IMR-90 (cell line): ENCODE measurements around the gene CAMTA1. TPM values are rescaled to one million over a fixed set of nuclear protein-coding genes. Genes with fewer than 3 reads are reported as not detected.

Source experiments
- ATAC-seq: fragments of 200-7000 bp; cut with Tn5 transposase; 2 replicates; pipeline ENCODE4 v1.9.1; 2020; ENCODE audit warnings: low read depth, mild to moderate bottlenecking, moderate library complexity
- BruUV-seq: library from RNA; stranded (reverse); fragments of 400-500 nt; replicated peaks from 2 replicates; lab custom pipeline; 2021; lab: Mats Ljungman, UMichigan
- CTCF ChIA-PET: fragments of 300-600 bp; formaldehyde crosslinking; extraction: SDS; loops from one replicate; lab custom pipeline; 2021; ENCODE audit warnings: antibody characterized with exemption; lab: Yijun Ruan, JAX
- POLR2A ChIA-PET: fragments of 300-600 bp; sonication (Branson Sonifier 250); formaldehyde crosslinking; loops from one replicate; lab custom pipeline; 2022; ENCODE audit warnings: antibody characterized with exemption; ENCODE audit not compliant: unreplicated experiment; lab: Charles Lee
- DNase-seq: peaks from one replicate; pipeline ENCODE4 v3.0.0; 2013
- H2AFZ ChIP-seq: replicated peaks from 2 replicates; pipeline ENCODE3; 2013; ENCODE audit warnings: low read length, mild to moderate bottlenecking; ENCODE audit not compliant: poor library complexity
- H2AK5ac ChIP-seq: 2 replicates; pipeline ENCODE4 v1.6.1; 2013; ENCODE audit warnings: low read depth, low read length, inconsistent platforms
- H2AK9ac ChIP-seq: replicated peaks from 2 replicates; pipeline ENCODE3; 2013; ENCODE audit warnings: mild to moderate bottlenecking, low read depth, low read length, moderate library complexity; ENCODE audit not compliant: poor library complexity
- H2BK120ac ChIP-seq: 2 replicates; pipeline ENCODE4 v1.6.1; 2013; ENCODE audit warnings: low read depth, low read length, inconsistent platforms
- H2BK15ac ChIP-seq: 3 replicates; pipeline ENCODE4 v1.6.1; 2013; ENCODE audit warnings: low read depth, low read length, inconsistent platforms
- H2BK20ac ChIP-seq: 2 replicates; pipeline ENCODE4 v1.6.1; 2013; ENCODE audit warnings: low read depth, mild to moderate bottlenecking, inconsistent platforms, low read length, moderate library complexity
- H2BK5ac ChIP-seq: 2 replicates; pipeline ENCODE4 v1.6.1; 2013; ENCODE audit warnings: mild to moderate bottlenecking, low read depth, low read length, inconsistent platforms; ENCODE audit not compliant: poor library complexity, severe bottlenecking
- H3K14ac ChIP-seq: replicated peaks from 2 replicates; pipeline ENCODE4 v1.6.1; 2013; ENCODE audit warnings: low read depth, low read length, inconsistent platforms
- H3K18ac ChIP-seq: 2 replicates; pipeline ENCODE4 v1.6.1; 2013; ENCODE audit warnings: low read depth, low read length, control low read depth
- H3K23ac ChIP-seq: 2 replicates; pipeline ENCODE4 v1.6.1; 2013; ENCODE audit warnings: low read depth, low read length, inconsistent platforms
- H3K27ac ChIP-seq: 2 replicates; pipeline ENCODE4 v1.5.1; 2013; ENCODE audit warnings: mild to moderate bottlenecking, control low read depth, low read length; ENCODE audit not compliant: insufficient read depth
- H3K27me3 ChIP-seq: 2 replicates; pipeline ENCODE4 v1.6.1; 2013; ENCODE audit warnings: low read length; ENCODE audit not compliant: control insufficient read depth, insufficient read depth
- H3K36me3 ChIP-seq: 2 replicates; pipeline ENCODE4 v1.6.1; 2013; ENCODE audit warnings: low read length, mixed read lengths; ENCODE audit not compliant: control insufficient read depth, insufficient read depth
- H3K4ac ChIP-seq: 2 replicates; pipeline ENCODE4 v1.6.1; 2013; ENCODE audit warnings: low read depth, low read length, inconsistent platforms
- H3K4me1 ChIP-seq: 2 replicates; pipeline ENCODE4 v1.6.1; 2013; ENCODE audit warnings: low read length, mixed read lengths; ENCODE audit not compliant: control insufficient read depth, insufficient read depth
- H3K4me2 ChIP-seq: 2 replicates; pipeline ENCODE4 v1.6.1; 2013; ENCODE audit warnings: low read depth, mild to moderate bottlenecking, control low read depth, low read length, moderate library complexity
- H3K4me3 ChIP-seq: 2 replicates; pipeline ENCODE4 v1.5.1; 2013; ENCODE audit warnings: low read depth, mild to moderate bottlenecking, control low read depth, low read length, moderate library complexity; ENCODE audit not compliant: insufficient read depth
- H3K56ac ChIP-seq: 2 replicates; pipeline ENCODE4 v1.6.1; 2013; ENCODE audit warnings: low read length, inconsistent platforms; ENCODE audit not compliant: insufficient read depth; ENCODE audit errors: extremely low read depth
- H3K79me1 ChIP-seq, 2 experiments: 2 replicates each; pipeline ENCODE4 v1.6.1; 2013; ENCODE audit warnings: low read length in 2 of 2, inconsistent platforms in 1 of 2, low read depth in 1 of 2
- H3K9ac ChIP-seq: 2 replicates; pipeline ENCODE4 v1.6.1; 2013; ENCODE audit warnings: low read depth, low read length, control low read depth
- H3K9me1 ChIP-seq: 2 replicates; pipeline ENCODE4 v1.6.1; 2013; ENCODE audit warnings: low read length, inconsistent platforms; ENCODE audit not compliant: insufficient read depth
- H3K9me3 ChIP-seq: 2 replicates; pipeline ENCODE4 v1.6.1; 2013; ENCODE audit warnings: low read length; ENCODE audit not compliant: control insufficient read depth, insufficient read depth
- H4K20me1 ChIP-seq: 2 replicates; pipeline ENCODE4 v1.6.1; 2013; ENCODE audit warnings: low read length, inconsistent platforms; ENCODE audit not compliant: insufficient read depth
- H4K5ac ChIP-seq: 2 replicates; pipeline ENCODE4 v1.6.1; 2013; ENCODE audit warnings: mild to moderate bottlenecking, low read depth, low read length, control low read depth
- H4K8ac ChIP-seq, 2 experiments: 2 replicates each; pipeline ENCODE4 v1.6.1; 2013; ENCODE audit warnings: low read depth in 2 of 2, low read length in 2 of 2, control low read depth in 1 of 2, inconsistent platforms in 1 of 2
- H4K91ac ChIP-seq: 2 replicates; pipeline ENCODE4 v1.6.1; 2013; ENCODE audit warnings: low read depth, low read length, inconsistent platforms; ENCODE audit not compliant: insufficient read depth
- BHLHE40 ChIP-seq: fragments of 150-350 bp; IDR thresholded peaks from 2 replicates; pipeline ENCODE4 v1.6.1; 2016; ENCODE audit warnings: mild to moderate bottlenecking, low read depth, low read length
- CEBPB ChIP-seq: IDR thresholded peaks from 2 replicates; pipeline ENCODE4 v1.6.1; 2012; ENCODE audit warnings: low read depth, low read length, improper control_type of control experiment
- FOS ChIP-seq: fragments of 150-350 bp; IDR thresholded peaks from 2 replicates; pipeline ENCODE4 v1.6.1; 2016; ENCODE audit warnings: low read depth, low read length
- MAFK ChIP-seq: IDR thresholded peaks from 2 replicates; pipeline ENCODE4 v1.6.1; 2012; ENCODE audit warnings: low read depth, low read length, improper control_type of control experiment
- MAZ ChIP-seq: IDR thresholded peaks from 2 replicates; pipeline ENCODE4 v1.6.1; 2012; ENCODE audit warnings: low read depth, mild to moderate bottlenecking, low read length, improper control_type of control experiment, moderate library complexity, borderline replicate concordance
- MXI1 ChIP-seq: IDR thresholded peaks from 2 replicates; pipeline ENCODE4 v1.6.1; 2012; ENCODE audit warnings: low read depth, mild to moderate bottlenecking, low read length, moderate library complexity, borderline replicate concordance
- NFE2L2 ChIP-seq: fragments of 150-350 bp; IDR thresholded peaks from 2 replicates; pipeline ENCODE4 v1.6.1; 2016; ENCODE audit warnings: low read depth, mild to moderate bottlenecking, low read length
- POLR2A ChIP-seq: IDR thresholded peaks from 2 replicates; pipeline ENCODE4 v1.6.1; 2012; ENCODE audit warnings: mild to moderate bottlenecking, low read depth, low read length
- SMC3 ChIP-seq: fragments of 150-350 bp; IDR thresholded peaks from 2 replicates; pipeline ENCODE4 v1.6.1; 2016; ENCODE audit warnings: low read depth, mild to moderate bottlenecking, antibody characterized with exemption, low read length, moderate library complexity
- WGBS, 2 experiments: methylation state at CpG; one replicate each; pipeline versions ENCODE4 v1.1.5 to v1.1.7; 2013; ENCODE audit warnings: missing lambda C conversion rate in 2 of 2; ENCODE audit not compliant: insufficient read length in 1 of 2; ENCODE audit errors: extremely low coverage in 2 of 2; 5-methylcytosine and 5-hydroxymethylcytosine counted together
- dilution Hi-C: fragments of 300-500 bp; cut with HindIII; formaldehyde crosslinking; loops from one replicate; pipeline ENCODE4 v1.14.3; 2018; ENCODE audit warnings: low sequenced_read_pairs; ENCODE audit not compliant: unreplicated experiment
- in situ Hi-C: fragments of 300-500 bp; cut with MboI; formaldehyde crosslinking; loops from 3 replicates; pipeline ENCODE4 v1.14.3; 2019; ENCODE audit warnings: low sequenced_read_pairs, inconsistent platforms, mixed read lengths
- intact Hi-C: fragments of 100-400 bp; cut with micrococcal nuclease; formaldehyde crosslinking; loops from 2 replicates; pipeline ENCODE4 v1.10.0; 2022
- polyA plus RNA-seq, 3 experiments: library from polyadenylated mRNA; depleted of rRNA; stranded (reverse); fragments of >200 nt; gene quantifications; 2 replicates each; pipeline ENCODE4 v1.2.3, GENCODE V29; 2012; ENCODE audit warnings: low replicate concordance in 1 of 3
- total RNA-seq: library from RNA; depleted of rRNA; stranded (reverse); fragments of >200 nt; gene quantifications from 2 replicates; pipeline ENCODE4 v1.2.3, GENCODE V29; 2012
- TF ChIP-seq, protein P1 (sequence below): conservative IDR thresholded peaks from 2 replicates; pipeline ENCODE4 v1.5.1; 2012; ENCODE audit warnings: mild to moderate bottlenecking, low read depth, low read length, improper control_type of control experiment
- TF ChIP-seq, protein P2 (sequence below): fragments of 150-350 bp; IDR thresholded peaks from 2 replicates; pipeline ENCODE4 v1.6.1; 2017; ENCODE audit warnings: mild to moderate bottlenecking, antibody characterized with exemption, low read length, low read depth
- TF ChIP-seq, protein P3 (sequence below): fragments of 150-350 bp; IDR thresholded peaks from 2 replicates; pipeline ENCODE4 v1.6.1; 2016; ENCODE audit warnings: low read depth, mild to moderate bottlenecking, low read length, moderate library complexity, borderline replicate concordance

CAMTA1 gene
- total and polyA plus RNA-seq, 2 of the 4 experiments (the other 2 are of a cell fraction): 35.5 to 74.3 TPM

DNA sequence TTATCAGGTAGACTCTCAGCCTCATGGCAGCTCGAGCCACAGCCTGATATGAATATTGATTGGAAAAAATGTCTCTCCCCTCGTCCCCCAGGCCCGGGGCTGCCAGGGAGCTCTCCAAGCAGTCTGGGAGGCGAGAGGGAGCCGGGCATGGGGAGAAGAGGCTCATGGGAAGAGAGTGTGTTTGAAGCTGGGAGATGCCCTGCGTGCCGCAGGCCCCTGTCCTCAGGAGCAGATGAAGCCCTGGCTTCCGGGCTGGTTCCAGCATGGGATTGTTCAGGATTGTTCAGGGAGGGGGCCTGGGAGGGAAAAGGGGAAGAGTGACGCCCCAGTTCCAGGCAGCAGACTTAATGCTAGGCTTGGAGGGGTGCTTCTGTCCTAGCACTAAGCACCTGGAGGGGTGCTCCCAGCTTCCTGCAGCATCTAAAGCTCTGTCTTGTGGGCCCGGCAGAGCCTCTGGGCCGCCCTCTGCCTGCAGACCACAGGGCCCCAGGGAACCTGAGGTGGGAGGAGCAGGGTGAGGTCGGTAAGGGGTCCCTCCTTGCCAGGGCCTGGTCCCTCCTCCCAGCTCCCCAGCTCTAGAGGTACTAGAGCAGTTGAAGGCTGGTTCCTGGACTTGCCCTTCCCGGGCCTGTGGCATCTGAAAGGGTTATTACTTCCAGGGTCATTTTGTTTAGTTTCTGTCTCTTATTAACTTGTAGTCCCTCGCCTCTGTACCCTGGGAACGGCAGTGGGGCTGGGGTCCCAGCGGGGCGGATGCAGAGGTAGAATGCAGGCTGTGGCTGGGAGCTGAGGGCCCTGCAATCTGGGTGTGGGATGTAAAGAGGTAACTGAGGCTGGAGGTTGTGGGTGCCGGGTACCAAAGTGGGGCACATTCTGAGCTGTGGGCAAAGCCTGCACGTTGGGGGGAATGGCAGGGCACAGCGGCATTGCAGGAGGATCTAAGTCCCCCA is 651.1 kb downstream of the CAMTA1 start (continued):
- TF ChIP-seq POLR2A: no peak
- TF ChIP-seq CEBPB: no peak

DNA sequence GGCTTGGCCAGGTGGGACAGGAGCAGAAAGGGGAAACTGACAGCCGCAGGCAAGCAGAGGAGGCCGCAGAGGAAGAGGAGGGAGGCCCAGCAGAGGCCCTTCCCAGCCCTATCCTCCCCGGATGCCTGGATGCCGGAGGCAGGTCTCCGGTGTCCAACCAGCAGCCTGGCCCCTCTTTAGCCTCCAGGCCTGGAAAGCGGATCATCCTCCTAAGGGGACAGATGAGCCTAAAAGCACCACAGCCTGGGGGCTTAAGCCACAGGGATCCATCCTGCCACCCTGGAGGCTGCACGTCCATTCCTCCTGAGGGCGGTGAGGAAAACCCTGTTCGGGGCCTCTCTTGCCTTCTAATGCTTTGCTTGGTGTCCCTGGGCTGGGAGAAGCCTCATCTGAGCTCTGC is 651.8 kb downstream of the CAMTA1 start:
- Histone ChIP-seq H3K18ac (no peak overlapping the region), H4K8ac (no peak overlapping the region), H2AK5ac (no peak overlapping the region), H4K91ac (no peak overlapping the region), H4K5ac (no peak overlapping the region), H3K4me2 (no peak overlapping the region), H3K56ac (no peak overlapping the region), H3K27me3 (no peaks in the 10 kb centered on the region), H3K4me3 (no peak overlapping the region), H3K23ac (no peak overlapping the region), H2AK9ac (peak overlapping the region; percentile 71), H4K20me1 (no peaks in the 10 kb centered on the region; the same call in 1 of the 2 replicates), H3K79me1 (no peaks in the 10 kb centered on the region), H3K14ac (no peak overlapping the region), H3K27ac (no peak overlapping the region), H2BK5ac (no peak overlapping the region), H3K9ac (no peak overlapping the region), H2AFZ (peak overlapping the region; percentile 41), H3K36me3 (no peaks in the 10 kb centered on the region), H2BK20ac (no peak overlapping the region), H3K4me1 (no peaks in the 10 kb centered on the region), H2BK120ac (no peak overlapping the region), H3K9me3 (peaks cover 4% of the 10 kb centered on the region; the same call in 1 of the 2 replicates), H3K4ac (no peak overlapping the region), H2BK15ac (no peak overlapping the region), H3K9me1 (no peaks in the 10 kb centered on the region)
- 94% methylated on average over 5 of the region's 9 CpGs; no CpG with 5 or more reads in 1 of the 2 experiments for WGBS, 2 experiments
- dilution Hi-C loops (no loop called here), in situ Hi-C loops (no loop called here), intact Hi-C loops (no loop called here)
- ATAC-seq (no peak), DNase-seq (no peak)
- POLR2A ChIA-PET: no interaction called here
- BruUV-seq: no TSS peak
- CTCF ChIA-PET: no interaction called here
- TF ChIP-seq, protein P1, sequence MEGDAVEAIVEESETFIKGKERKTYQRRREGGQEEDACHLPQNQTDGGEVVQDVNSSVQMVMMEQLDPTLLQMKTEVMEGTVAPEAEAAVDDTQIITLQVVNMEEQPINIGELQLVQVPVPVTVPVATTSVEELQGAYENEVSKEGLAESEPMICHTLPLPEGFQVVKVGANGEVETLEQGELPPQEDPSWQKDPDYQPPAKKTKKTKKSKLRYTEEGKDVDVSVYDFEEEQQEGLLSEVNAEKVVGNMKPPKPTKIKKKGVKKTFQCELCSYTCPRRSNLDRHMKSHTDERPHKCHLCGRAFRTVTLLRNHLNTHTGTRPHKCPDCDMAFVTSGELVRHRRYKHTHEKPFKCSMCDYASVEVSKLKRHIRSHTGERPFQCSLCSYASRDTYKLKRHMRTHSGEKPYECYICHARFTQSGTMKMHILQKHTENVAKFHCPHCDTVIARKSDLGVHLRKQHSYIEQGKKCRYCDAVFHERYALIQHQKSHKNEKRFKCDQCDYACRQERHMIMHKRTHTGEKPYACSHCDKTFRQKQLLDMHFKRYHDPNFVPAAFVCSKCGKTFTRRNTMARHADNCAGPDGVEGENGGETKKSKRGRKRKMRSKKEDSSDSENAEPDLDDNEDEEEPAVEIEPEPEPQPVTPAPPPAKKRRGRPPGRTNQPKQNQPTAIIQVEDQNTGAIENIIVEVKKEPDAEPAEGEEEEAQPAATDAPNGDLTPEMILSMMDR: no peak
- no peak for TF ChIP-seq MXI1
- TF ChIP-seq BHLHE40: no peak
- TF ChIP-seq, protein P2, sequence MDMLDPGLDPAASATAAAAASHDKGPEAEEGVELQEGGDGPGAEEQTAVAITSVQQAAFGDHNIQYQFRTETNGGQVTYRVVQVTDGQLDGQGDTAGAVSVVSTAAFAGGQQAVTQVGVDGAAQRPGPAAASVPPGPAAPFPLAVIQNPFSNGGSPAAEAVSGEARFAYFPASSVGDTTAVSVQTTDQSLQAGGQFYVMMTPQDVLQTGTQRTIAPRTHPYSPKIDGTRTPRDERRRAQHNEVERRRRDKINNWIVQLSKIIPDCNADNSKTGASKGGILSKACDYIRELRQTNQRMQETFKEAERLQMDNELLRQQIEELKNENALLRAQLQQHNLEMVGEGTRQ: no peak
- TF ChIP-seq FOS: no peak
- TF ChIP-seq MAZ: no peak
- TF ChIP-seq NFE2L2: no peak
- TF ChIP-seq CEBPB: no peak
- TF ChIP-seq SMC3: no peak
- no peak for TF ChIP-seq POLR2A
- TF ChIP-seq, protein P3, sequence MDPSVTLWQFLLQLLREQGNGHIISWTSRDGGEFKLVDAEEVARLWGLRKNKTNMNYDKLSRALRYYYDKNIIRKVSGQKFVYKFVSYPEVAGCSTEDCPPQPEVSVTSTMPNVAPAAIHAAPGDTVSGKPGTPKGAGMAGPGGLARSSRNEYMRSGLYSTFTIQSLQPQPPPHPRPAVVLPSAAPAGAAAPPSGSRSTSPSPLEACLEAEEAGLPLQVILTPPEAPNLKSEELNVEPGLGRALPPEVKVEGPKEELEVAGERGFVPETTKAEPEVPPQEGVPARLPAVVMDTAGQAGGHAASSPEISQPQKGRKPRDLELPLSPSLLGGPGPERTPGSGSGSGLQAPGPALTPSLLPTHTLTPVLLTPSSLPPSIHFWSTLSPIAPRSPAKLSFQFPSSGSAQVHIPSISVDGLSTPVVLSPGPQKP: no peak
- TF ChIP-seq MAFK: no peak
